ENCODE results near the gene NAA40.
"Not testable (repeated sequence)": the region's sequence is repeated elsewhere in the genome, so short reads cannot be mapped to it uniquely, and the experiment has no call there.

NAA40 gene

GRCh38 chr11:63940786-63941185, 2.0 kb downstream of the NAA40 start:
- DNase-seq, result peak; percentile 55

- no peak for DNase-seq
These were observed 3.1 kb downstream of the NAA40 start for GRCh38 chr11:63941901-63942300.

GRCh38 chr11:63942803-63943202, 4.0 kb downstream of the NAA40 start:
- no peak for DNase-seq

- DNase-seq, result no peak
These were observed 6.2 kb downstream of the NAA40 start for GRCh38 chr11:63944987-63945386.

GRCh38 chr11:63945477-63946163, 6.8 kb downstream of the NAA40 start:
- DNase-seq, result peak; percentile 65

GRCh38 chr11:63951779-63952536, 13.2 kb downstream of the NAA40 start:
- no peak for DNase-seq

GRCh38 chr11:63952570-63952969, 13.8 kb downstream of the NAA40 start:
- DNase-seq, result no peak

GRCh38 chr11:63958008-63958407, 19.2 kb downstream of the NAA40 start:
- no peak for DNase-seq

- DNase-seq, result no peak
These were observed 23.0 kb downstream of the NAA40 start for GRCh38 chr11:63961608-63962412.

- DNase-seq, result not testable (repeated sequence)
These were observed 25.1 kb downstream of the NAA40 start for GRCh38 chr11:63963895-63964294.

GRCh38 chr11:63966444-63966843, 27.6 kb downstream of the NAA40 start:
- no peak for DNase-seq

GRCh38 chr11:63969461-63969860, 30.7 kb downstream of the NAA40 start:
- DNase-seq, result no peak

GRCh38 chr11:63970902-63971301, 32.1 kb downstream of the NAA40 start:
- peak; percentile 45 for DNase-seq

- DNase-seq, result not testable (repeated sequence)
These were observed 35.1 kb downstream of the NAA40 start for GRCh38 chr11:63973912-63974258.

GRCh38 chr11:63974259-63975143, 35.7 kb downstream of the NAA40 start, which contains the start of gene COX8A:
TSS of gene COX8A (plus strand) at chr11:63974620. CDS start at chr11:63974681, 61 bp downstream.
- DNase-seq, result peak; percentile 100

GRCh38 chr11:63978551-63979239, 39.9 kb downstream of the NAA40 start:
- DNase-seq, result no peak

GRCh38 chr11:63979426-63979825, 40.6 kb downstream of the NAA40 start:
- no peak for DNase-seq

- DNase-seq, result peak; percentile 39
These were observed 47.0 kb downstream of the NAA40 start for GRCh38 chr11:63985812-63986155.

- peak; percentile 92 for DNase-seq
These were observed 47.5 kb downstream of the NAA40 start, which contains the start of gene OTUB1 for GRCh38 chr11:63986156-63986931. TSS of gene OTUB1 (plus strand) at chr11:63986438. CDS start at chr11:63986457, 19 bp downstream.

- DNase-seq, result no peak
These were observed 48.2 kb downstream of the NAA40 start for GRCh38 chr11:63986932-63987513.

- DNase-seq, result no peak
These were observed 52.8 kb downstream of the NAA40 start for GRCh38 chr11:63991558-63991957.

Data from suppressor macrophage treated with lipopolysaccharide for 4 hours (primary cell).